ENCODE measurements around the gene INSL6.
"Not testable (repeated sequence)": the region's sequence is repeated elsewhere in the genome, so short reads cannot be mapped to it uniquely, and the experiment has no call there.

Gene INSL6, protein sequence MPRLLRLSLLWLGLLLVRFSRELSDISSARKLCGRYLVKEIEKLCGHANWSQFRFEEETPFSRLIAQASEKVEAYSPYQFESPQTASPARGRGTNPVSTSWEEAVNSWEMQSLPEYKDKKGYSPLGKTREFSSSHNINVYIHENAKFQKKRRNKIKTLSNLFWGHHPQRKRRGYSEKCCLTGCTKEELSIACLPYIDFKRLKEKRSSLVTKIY

DNA sequence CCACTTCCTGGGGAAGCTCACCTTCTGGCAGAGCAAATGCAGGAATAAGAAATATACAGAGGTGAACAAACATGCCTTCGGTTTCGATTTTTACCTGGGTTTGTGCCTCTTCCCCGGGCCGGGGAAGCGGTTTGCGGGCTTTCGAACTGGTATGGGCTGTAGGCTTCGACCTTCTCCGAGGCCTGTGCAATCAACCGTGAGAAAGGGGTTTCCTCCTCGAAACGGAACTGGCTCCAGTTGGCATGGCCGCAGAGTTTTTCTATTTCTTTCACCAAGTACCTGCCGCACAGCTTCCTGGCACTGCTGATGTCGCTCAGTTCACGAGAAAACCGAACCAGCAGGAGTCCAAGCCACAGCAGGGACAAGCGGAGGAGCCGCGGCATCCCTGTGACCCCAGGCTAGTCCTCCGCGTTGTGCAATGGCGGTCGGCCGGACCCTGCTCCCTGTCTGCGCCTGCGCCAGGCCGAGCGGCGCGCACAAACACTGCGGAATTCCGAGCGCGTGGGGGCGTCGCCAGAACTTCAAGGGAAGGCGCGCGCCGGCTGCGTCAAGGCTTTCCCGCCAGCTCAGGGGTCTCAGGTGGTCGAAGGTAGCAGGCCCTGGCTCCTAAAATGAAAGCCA lies at the start of gene INSL6:
INSL6 (minus strand) TSS at position 420 of the 621 bp plus-strand sequence; CDS start at position 383, 37 bp downstream.
- DNase-seq = no peak

DNA sequence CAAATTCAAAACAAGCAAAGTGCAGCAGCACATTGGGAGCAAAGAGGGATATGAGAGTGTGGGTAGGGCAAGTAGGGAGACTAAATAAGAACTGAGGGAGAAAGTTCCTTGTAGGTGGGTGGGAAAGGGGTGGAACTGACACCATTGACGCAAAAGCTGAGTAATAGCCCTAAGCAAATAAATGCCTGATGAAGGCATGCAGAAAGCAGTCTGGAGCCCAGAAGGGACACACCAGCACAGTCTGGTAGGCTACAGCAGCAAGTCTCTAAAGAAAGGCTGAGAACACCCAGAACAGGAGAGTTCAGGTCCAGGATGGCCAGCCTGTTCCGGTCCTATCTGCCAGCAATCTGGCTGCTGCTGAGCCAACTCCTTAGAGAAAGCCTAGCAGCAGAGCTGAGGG lies 45.8 kb upstream of the INSL6 start, which contains the start of gene INSL4:
INSL4 (plus strand) TSS at position 208 of the 400 bp plus-strand sequence; CDS start at position 313, 105 bp downstream.
- no peak for DNase-seq

DNA sequence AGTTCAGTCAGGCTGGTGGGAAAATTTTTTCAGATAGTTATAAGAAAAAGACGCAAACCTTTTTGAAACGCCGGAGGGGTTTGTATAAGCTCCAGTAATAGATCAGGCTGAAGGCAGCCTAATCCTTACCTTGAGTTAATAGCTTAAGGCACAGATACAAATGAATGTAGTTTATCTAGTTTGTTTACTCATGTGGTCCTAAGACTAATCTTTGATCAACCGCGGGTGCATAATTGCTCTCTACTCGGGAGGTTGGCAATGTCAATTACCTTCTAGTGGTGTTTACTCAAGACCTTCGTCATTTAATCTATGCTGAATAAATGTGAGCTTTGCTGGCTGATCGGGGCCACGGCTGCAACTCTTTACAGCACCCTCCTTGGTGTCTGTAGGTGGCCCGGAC lies 45.1 kb upstream of the INSL6 start:
- no peak for DNase-seq

DNA sequence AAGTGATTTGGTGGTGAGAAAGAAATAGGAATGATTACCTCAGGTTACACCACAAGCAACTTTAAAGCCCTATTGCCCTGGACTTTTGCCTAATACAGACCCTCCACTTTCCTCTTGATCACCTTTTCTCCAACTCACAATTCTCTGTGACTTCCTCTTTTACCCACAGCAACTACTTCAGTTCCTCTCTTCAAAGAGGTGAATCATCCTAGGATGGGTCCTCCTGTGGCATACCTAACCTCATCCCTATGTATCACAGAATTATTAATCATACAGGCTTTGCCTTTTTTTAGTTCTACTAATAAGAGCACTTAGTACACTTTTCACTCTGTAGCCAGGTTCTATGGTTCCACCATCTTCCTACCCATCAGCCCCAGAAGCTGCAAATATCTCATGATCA lies 19.6 kb upstream of the INSL6 start:
- no peak for DNase-seq

GRCh38 chr9:5195463-5195862 lies 10.0 kb upstream of the INSL6 start:
- DNase-seq = no peak

- DNase-seq = no peak
Observed at GRCh38 chr9:5193345-5193744, 7.9 kb upstream of the INSL6 start.

- DNase-seq = no peak
Observed at GRCh38 chr9:5191985-5192384, 6.5 kb upstream of the INSL6 start.

- DNase-seq = peak in 1 of 2 experiments; percentile 33
Observed at GRCh38 chr9:5188060-5188984, 2.9 kb upstream of the INSL6 start.

- DNase-seq = peak; percentile 35 to 78
Observed at GRCh38 chr9:5186416-5187169, 1.2 kb upstream of the INSL6 start.

- DNase-seq = no peak
Observed at GRCh38 chr9:5184776-5185175, 663 bp downstream of the INSL6 start.

GRCh38 chr9:5180631-5181030 lies 4.8 kb downstream of the INSL6 start:
- not testable (repeated sequence) for DNase-seq

- no peak for DNase-seq
Observed at GRCh38 chr9:5178126-5178805, 7.2 kb downstream of the INSL6 start.

GRCh38 chr9:5146241-5146640 lies 39.2 kb downstream of the INSL6 start:
- no peak for DNase-seq

GRCh38 chr9:5144217-5144616 lies 41.2 kb downstream of the INSL6 start:
- DNase-seq = no peak

DNA sequence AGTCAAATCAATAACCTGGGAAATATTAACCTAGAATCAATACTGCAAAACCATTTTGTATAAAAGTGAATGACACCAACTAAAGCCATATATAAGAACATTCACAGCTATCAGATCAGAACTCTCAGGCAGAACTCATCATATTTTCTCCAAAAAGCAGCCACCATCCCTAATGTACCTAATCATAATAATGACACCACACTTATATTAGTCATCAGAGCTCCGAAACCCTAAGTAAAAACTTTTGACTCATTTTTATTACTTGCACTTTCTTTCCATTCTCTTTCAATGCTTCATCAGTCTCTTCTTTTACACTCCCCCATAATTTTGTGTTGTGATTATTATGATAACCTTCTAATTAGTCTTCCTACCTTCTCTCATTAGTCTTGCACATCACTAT lies 45.3 kb downstream of the INSL6 start:
- DNase-seq = no peak

- no peak for DNase-seq
Observed at GRCh38 chr9:5122516-5122915, 62.9 kb downstream of the INSL6 start.

- DNase-seq = no peak
Observed at GRCh38 chr9:5122116-5122515, 63.3 kb downstream of the INSL6 start.

GRCh38 chr9:5113994-5114748 lies 71.3 kb downstream of the INSL6 start:
- no peak for DNase-seq
